Kidney tubule cell (primary cell): ENCODE data around the gene CDK3.
A peak's percentile ranks its signal among the peaks of the same experiment; 100 is the strongest.

ENCODE experiments used
- DNase-seq: peaks from one replicate; pipeline ENCODE4 v3.0.0-alpha.2; 2018; ENCODE audit warnings: low spot score

Gene CDK3

DNA sequence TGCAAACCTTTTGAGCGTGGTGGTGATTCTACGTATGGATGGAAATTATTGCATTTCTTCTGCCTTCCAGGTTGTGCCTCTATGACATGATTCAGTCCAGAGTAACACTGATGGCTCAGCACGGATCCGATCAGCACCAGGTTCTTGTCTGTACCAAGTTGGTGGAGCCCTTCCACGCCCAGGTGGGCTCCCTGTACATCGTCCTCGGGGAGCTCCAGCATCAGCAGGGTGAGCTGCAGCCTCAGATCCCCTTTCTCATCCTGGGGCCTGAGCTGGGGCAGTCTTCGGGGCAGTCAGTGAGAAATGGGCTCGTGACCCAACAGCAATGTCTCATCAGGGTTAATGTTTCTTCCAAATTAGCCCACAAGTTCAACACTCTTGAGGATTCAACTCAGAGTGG, 9.3 kb upstream of the CDK3 start:
- DNase-seq = no peak

- no peak for DNase-seq
Observed at GRCh38 chr17:75994802-75995370, 5.8 kb upstream of the CDK3 start.

DNA sequence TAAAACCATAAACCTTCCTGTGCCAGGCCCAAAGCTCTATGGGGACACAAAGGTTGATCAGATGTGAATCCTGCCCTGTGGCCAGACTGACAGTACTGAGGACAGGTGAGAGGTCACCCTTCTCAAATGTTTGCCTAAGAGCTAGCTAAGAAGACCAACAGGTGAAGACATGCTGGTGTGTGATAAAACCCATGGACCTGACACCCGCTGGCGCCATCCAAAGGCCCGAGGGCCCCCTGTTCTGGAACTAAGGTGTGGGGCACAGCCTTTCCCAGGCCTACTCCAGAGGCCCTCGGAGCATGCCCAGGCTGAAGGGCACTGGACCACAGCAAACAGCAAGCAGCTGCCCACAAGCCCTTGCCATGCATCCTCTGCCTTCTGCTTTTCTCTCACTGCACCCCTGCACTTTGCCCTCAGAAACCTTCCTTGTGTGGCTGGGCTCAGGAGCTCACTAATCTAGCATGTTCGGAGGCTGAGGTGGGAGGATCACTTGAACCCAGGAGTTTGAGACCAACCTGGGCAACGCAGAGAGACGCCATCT, 5.2 kb upstream of the CDK3 start:
- DNase-seq = no peak

- DNase-seq = peak; percentile 79
Observed at GRCh38 chr17:75996665-75997590, 3.7 kb upstream of the CDK3 start.

GRCh38 chr17:75998327-75998795, 2.3 kb upstream of the CDK3 start:
- no peak for DNase-seq

GRCh38 chr17:76000016-76000754, 470 bp upstream of the CDK3 start:
- DNase-seq = peak; percentile 48

DNA sequence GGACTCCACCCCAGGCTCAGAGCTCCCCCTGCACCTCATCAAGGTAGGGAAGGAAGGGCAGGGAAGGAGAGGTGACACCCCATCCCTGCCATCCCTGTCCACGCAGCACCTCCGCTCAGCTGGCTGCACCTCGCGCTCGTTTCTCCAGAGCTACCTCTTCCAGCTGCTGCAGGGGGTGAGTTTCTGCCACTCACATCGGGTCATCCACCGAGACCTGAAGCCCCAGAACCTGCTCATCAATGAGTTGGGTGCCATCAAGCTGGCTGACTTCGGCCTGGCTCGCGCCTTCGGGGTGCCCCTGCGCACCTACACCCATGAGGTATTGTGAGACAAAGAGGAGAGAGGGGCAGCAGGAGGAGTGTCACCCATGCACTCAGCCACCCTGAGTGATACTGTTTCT, 1.4 kb downstream of the CDK3 start:
- no peak for DNase-seq

GRCh38 chr17:76003915-76004314, 3.3 kb downstream of the CDK3 start:
- DNase-seq = no peak

GRCh38 chr17:76004750-76005262, 4.2 kb downstream of the CDK3 start:
- DNase-seq = peak; percentile 50

DNA sequence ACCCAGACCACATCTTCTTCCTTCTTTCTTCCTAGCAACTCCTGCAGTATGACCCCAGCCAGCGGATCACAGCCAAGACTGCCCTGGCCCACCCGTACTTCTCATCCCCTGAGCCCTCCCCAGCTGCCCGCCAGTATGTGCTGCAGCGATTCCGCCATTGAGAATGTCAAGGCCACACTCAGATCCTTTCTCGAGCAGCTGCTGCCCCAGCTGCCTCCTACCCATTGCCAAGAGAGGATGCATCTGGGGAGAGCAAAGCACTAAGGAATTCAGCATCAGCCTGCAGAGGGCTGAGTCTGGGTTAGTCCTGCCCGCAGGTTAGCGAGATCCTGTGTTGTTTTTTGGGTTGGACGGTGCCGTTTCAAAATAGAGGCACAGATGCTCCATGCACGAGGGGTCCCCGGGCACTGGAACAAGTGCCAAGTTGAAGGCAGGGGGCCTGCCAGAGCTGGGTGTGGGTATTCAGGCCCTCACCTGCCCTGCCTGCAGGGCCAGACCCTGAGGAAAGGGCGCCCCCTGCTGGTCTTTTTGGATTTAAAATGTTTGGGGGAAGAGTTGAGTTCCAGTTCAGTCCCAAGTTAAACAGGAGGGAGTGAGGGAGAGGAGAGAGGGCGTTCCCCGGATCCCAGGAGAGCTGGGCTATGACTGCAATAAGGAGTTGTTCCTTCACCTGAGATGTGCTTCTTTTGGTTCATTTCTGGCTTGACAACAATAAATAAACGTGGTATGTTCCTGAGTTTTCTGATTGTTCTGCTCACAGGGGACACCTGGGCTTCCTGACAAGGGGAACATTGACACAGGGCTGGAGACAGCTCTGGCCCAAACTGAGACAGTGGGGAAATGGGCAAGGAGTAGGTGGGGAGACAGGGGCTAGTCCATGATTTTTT, 4.9 kb downstream of the CDK3 start:
- peak; percentile 73 for DNase-seq

- DNase-seq = no peak
Observed at GRCh38 chr17:76007131-76007849, 6.6 kb downstream of the CDK3 start.

- DNase-seq = no peak
Observed at GRCh38 chr17:76007850-76008165, 7.2 kb downstream of the CDK3 start.

DNA sequence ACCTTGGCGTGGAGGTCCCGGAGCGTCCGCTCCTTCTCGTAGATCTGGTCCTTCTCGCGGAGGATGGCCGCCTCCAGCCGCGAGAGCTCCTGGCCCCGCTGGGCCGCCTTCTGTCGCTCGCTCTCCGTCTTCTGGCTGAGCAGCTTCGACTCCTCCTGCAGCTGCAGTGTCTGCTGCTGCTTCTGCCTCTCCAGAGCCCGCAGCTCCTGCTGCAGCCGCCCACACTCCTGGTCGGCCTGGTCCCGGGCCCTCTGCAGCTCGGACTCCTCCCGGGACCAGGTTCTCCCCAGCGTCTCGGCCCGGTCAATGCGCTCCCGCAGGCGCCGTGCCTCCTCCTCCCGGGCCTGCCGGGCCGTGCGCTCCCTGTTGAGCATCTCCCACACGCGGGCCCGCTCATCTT, 7.6 kb downstream of the CDK3 start:
- no peak for DNase-seq

DNA sequence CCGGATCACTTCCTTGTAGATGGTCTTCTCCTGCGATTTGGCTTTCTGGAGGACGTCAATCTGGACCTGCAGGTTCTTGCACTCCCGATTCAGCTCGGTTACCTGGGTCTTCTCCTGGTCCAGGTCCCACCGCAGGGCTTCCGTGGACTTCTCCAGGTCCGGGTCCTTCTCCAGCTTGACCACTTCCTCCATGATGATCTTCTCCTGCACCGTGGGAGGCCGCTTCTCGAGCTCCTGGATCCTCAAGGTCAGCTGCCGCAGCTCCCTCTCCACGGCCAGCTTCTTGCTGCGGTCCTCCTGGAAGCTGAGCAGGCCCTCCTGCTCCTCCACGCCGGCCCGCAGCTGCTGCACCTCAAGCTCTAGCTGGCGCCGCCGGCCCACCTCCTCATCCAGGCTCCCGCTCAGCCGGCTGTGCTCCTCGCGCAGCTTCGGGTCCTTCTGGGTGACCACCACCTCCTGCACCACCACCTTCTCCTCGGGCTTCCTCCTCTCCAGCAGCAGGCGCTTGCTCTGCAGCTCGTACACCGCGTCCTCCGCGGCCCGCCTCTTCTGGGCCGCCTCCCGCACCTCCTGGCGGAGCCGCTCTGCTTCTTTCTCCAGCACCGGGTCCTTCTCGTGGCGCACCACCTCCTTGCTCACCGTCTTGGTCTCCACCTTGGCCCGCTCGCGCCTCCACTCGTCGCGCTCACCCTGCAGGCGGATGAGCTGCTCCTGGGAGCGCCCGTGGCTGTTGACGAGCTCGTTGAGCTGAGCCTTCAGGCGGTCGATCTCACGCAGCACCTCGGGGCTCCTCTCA, 8.2 kb downstream of the CDK3 start:
- DNase-seq = no peak

- DNase-seq = no peak
Observed at GRCh38 chr17:76009447-76009846, 8.8 kb downstream of the CDK3 start.

DNA sequence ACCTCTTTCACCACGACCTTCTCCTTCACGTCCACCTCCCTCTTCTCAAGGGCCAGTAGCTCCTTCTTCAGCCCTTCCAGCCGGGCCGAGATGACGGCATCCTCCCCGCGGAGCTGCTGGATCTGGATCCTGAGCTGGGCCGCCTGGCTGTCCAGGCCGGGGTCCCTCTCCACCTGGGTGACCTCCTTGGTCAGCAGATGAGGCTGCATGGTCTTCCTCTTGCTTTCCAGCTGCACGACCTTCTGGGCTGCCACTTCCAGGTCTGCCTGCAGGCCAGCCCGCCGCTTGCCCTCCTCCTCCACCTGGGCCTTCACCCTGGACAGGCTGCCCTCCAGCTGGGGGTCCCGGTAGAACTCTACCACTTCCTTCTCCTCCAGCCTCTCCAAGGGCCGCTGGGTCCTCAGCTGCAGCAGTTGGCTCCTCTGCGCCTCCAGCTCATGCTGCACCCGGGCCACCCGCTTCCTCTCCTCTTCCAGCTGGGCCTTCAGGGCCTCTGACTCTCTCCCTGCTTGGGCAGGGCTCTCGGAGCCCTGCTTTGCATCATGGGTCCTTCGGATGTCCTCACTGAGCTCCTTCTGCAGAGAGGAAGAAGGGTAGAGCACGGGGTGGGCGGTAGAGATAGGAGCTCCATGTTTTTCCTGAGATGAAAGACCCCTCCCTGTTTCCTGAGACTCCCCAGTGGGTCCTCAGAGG, 9.5 kb downstream of the CDK3 start:
- no peak for DNase-seq

GRCh38 chr17:76011951-76012350, 11.3 kb downstream of the CDK3 start:
- DNase-seq = no peak

- no peak for DNase-seq
Observed at GRCh38 chr17:76013377-76013932, 12.8 kb downstream of the CDK3 start.
